ENCODE data around the gene CABYR.

The CABYR gene

DNA sequence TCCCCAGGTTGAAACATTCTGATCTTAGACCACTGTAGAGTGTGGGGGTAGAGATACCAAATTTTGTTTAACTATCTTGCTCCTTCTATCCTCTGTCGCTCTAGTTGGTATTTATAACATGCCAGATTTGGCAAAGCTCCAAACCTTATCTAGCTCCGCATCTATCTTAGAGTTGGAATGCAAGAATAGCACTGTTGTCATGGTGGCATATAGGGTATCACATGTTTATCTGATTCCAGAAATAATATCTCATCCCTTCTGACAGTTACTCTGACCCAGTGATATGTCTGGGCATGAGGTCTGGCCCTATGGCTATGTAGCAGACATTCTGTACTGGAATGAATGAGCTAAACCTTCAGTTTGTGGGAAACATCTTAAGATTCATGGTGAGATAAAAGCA is 51.7 kb downstream of the CABYR start:
- no peak for DNase-seq

DNA sequence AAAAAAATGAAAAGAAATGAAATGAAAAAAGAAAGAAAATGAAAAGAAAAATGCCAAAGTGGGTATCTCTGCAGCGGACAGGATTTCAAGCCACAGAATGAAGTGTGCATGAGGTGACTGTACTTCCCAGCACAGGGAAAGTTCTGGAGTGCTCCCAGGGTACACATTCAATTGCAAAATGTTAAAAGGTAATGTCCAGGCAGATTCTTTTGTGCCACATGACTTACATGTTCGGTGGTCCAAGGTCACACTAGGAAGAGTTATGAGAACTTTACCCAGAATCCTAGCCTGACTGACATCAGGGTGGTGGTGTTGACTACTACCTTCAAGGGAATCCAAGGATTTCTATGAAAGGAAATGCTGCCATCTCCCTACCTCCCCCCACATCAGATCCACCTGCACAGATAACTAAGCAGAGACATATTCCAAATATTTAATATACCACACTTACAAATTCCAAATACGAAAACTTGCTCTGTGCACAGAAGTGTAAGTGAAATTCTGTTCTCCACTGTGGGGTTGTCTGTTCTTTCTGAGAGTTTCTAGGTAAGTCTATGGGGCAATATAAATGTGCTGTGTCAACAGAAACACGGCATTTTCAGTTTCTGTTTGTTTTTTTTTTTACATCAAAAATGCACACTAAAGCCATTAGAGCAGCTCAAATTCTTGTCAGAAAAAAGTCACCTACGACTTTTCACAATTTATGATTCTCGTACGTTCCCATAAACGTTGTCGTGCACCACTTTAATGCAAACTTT is 56.6 kb downstream of the CABYR start:
- DNase-seq = no peak

DNA sequence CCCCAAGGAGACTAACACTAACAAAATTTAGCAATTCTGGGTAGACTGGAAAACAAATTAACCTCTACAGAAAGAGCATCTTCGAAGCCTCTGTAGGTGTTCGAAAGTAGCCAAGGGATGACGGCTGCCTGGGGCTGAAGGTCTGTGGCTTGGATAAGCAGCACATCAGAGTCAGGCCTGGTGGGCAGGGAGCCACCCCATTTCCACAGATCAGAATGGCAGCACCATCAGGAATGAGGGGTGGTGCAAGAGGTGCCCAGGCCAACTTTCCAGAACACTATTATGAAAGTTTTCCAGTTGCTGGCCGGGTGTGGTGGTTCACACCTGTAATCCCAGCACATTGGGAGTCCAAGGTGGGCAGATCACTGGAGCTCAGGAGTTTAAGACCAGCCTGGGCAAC is 57.9 kb downstream of the CABYR start:
- DNase-seq = no peak

DNA sequence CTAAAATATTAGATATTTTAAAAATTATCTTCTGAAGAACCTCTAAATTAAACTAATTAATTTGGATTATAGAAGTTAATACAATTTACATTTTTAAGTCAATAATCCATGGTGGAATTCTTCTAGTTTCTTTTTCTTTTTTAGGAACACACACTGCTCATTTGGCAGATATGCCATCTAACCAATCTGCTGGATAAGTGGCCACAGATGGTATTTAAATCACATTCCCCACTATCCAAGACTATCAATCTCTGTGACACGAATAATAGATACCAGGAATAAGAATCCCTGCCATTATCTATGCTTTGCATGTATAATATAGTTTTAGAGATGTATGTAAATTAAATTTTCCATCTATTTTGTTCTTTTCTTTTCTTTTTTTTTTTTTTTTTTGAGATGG is 58.5 kb downstream of the CABYR start:
- no peak for DNase-seq

DNA sequence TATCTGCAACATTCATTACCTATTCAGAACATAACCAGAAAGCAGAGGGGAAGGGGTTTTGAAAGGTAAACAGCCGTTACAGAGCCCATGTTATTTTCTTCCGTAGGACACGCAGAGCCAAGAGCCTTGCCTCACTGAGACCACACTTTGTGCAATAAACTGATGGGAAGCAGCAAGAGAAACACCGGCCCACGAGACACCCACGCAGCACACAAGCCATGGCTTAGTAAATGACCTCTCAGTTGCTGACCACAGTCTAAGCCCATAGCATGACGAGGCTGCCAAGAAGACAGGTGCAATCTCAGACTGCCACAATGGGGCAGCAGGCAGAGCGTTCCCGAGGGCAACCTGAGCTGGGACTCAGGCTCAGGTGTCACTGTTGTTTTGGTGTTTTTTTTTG is 59.6 kb downstream of the CABYR start:
- DNase-seq = peak; percentile 16 to 84 (median 70)

DNA sequence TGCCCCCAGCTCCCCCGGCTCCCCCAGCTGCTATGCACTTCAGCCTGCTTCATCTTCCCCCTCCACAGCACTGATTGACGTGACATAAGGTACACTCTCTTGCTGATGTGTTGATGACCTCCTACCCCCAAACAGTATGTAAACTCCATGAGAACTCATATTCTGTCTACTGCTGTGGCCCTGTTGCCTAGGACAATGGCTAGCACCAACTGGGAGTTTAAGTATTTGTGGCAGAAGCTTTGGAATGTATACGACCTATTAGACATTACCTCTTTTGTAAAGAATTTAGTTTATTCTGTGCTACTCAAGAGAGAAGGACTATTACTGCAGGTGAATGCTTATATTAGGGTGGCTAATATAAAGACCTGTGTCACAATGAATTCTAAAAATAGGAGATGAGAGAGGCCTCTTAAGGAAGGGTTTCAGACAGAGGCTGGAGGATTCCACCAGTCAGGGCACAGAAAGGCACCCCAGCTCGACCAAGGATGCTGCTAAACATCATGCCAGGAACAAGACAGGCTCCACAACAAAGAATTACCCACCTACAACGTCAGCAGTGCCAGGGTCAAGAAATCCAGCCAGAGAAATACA is 60.6 kb downstream of the CABYR start:
- DNase-seq = no peak

DNA sequence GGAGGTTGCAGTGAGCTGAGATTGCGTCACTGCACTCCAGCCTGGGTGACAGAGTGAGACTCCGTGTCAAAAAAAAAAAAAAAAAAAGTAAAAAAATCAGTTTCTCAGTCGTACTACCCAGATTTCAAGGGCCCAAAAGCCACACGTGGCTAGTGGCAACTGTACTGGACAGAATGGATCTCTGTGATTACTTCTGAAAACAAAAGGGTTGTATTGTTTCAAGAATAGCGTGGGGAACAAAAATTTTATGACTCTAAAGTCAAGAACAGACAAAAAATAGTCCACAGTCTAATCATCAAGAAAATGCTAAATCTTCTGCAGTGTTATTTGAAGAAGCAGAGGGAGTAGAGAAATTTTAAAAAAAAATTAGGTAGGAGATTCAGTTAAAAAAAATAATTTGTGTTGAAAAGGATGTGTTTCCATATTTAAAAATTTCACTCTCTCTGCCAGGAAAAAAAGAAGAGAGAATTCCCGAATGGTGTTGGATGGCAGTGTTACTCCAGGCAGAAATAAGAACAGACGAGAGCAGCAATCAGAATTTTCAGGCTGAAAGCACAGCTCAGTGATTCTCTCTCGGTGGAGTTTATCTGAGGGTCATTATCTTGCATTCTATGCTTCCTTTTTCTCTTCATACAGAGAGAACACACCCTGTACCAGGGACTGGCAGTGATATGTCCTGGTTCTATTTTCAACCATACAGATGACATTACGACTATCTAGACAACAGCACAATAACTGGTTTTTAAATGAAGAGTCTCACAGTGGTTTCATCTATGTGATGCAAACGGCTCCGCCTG is 61.8 kb downstream of the CABYR start:
- no peak for DNase-seq

DNA sequence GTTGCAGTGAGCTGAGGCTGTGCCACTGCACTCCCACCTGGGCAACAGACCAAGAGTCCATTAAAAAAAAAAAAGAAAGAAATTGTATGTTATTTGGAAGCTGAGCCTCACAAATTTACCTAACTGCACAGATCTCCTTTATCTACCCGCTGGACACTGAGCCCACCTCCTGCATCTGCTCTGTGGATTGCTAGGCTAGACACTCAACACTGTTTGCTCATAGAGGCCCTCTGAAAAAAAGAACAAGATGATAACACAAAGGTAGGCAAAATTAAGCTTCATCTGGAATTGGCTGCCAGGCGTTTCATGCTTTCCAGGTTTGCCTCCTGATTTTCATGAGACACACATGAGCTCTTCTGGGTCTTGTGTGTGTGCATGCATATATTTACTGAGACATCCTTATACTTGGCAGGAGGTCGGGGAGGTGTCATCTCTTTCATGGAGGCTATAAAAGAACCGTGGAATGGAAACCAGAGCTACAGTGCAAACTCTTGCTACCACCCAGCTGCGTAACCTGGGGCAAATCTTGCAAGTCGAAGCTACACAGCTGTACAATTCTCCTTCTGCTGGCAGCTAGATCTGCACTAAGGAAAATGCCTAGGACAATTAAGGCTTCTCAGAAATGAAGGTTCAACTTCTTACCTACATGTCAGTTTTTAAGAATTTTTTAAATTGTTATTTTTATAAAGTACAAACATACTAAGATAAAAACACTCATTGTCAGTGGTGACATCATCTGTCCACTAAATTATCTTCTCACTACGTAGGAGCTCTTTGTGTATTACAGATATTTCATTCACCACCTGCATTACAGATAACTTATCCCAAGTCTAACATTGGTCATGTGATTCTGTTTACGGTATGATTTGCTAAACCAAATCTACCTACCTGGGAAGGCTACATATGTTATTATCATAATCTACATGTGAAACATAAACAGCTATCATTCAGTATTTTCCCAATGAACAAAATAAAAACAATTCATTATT is 63.1 kb downstream of the CABYR start:
- DNase-seq = no peak

DNA sequence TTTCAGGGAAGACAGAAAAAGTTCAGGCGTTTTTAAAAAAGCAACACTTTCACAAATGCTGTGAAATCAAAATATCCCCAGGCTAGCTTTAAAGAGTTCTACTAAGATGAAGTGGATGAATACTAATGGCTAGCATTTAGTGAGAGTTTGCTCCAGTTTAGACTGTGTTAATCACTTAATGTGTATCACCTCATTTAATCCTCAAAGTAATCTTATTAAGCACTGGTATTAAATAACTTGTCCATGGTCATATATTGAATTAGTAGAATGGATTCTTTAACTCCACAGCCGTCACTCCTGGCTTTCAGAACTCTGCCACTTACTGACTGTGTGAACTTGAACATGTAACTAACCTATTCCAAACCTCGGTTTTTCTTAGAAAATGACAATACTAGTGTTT is 66.0 kb downstream of the CABYR start:
- DNase-seq = no peak

DNA sequence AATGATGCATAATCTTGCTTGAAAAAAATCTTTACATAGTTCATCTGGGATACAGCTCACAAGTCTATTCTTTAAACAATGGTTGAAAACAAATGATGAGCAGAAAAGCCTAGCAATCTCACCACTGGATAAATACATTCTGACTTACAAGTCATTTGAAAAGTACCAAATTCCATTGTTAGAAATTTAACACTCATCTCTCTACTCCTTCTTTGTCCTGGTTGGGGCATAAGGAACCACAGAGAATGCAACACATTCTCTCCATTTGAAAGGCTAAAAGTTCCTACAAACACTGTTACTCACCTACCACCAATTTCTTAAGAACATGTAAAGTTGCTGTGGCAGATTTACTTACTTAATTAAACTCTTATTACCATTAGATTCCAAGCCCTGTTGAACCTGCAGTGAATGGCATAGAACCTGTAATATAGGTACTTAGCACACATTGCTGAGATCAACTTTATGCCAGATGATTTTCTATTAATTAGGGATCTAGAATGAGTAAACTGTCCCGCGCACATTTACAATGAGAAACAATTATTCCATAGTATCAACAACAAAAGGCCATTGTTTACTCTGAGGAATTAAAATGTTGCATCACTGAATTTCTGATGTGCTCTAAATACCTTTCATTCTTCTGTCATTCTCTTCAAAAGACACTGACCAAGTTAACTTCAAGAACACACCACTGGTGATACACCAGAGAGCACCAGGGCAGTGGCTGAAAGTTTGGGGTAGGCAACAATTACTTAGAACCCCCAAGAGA is 69.6 kb downstream of the CABYR start:
- DNase-seq = no peak

DNA sequence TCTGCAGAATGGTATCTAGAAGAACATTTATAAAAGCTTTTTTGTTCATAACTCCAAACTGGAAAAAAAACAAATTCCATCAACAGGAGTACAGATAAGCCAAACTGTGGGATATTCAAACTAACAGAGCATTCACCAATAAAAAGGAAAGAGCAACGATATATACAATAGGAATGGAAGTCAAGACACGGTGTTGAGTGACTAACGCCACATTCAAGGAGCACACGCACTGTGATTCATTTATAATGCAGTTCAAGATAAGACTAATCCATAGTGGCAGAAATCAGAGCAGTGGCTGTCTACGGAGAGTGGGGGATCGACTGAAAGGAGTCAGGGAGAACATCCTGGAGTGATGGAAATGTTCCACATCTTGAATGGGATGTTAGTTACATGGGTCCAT is 70.7 kb downstream of the CABYR start:
- DNase-seq = no peak

Data from suppressor macrophage (primary cell).